HG03097 (cell line): ENCODE data around the gene CALHM3.

Source experiments
- ATAC-seq: cut with Tn5 transposase; IDR thresholded peaks from one replicate; pipeline ENCODE4 v1.9.1; 2021; ENCODE audit not compliant: unreplicated experiment, low FRiP score

CALHM3 gene

DNA sequence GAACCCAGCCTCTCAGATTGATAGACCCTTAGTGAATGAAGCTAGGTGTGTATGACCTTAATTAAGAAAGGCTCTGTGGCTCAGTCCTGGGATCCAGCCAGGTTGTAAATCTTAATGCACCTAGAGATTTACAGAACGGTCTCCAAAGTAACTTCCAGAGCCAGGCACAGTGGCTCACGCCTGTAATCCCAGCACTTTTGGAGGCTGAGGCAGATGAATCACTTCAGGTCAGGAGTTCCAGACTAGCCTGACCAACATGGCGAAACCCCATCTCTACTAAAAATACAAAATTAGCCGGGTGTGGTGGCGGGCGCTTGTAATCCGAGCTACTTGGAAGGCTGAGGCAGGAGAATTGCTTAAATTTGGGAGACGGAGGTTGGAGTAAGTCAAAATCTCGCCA is 51.2 kb downstream of the CALHM3 start:
- ATAC-seq, result no peak

DNA sequence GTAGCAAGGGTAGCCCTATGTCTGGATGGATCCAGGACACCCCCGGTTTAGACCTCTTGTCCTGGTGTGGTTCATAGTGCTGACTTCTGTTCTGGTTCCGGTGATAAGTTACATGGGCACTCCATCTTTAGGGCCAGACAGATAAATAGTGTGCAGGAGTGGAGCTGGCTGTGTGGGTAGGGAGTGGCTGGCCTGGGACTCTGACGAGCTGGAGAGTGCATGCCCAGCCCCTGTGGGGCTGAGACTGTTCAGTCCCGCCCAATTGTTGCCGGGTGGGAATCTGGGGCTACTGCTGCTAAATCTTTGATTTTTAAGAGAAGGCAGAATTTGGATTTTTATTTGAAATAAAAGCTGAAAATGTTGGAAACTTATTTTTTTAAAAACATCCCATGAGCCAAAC is 55.3 kb downstream of the CALHM3 start:
- ATAC-seq, result no peak
